ENCODE results near the gene CLPSL2. TPM values are rescaled to one million over a fixed set of nuclear protein-coding genes. Genes with fewer than 3 reads are reported as not detected.

CLPSL2 gene
- total RNA-seq, 1 donor from 2014 or later, result not detected

DNA sequence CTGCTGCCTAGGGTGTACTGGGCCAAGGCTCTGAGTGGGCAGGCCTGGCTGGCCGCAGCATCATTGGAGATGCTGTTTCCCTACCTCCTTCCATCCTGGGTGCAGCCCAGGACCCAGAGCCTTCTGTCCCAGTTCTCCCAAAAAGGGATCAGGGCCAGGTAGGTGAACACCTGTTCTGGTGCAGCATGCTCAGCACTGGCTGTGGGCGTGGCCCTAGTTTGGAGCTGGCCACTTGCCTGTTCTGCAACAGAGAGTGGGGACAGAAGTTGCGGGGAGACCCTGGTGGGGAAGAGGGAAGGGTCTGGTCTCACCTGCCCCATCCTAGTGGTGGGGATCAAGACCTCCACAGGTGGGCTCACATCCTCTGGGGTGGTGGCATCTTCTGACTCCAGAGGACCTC lies 40.9 kb upstream of the CLPSL2 start:
- Mint-ChIP-seq H3K4me3 (ENCODE audit: unreplicated experiment) (no peak overlapping the region), H3K27ac (ENCODE audit: unreplicated experiment) (no peak overlapping the region), H3K27me3 (ENCODE audit: unreplicated experiment) (peaks cover 2% of the 10 kb centered on the region), H3K4me1 (ENCODE audit: low read depth, unreplicated experiment) (peaks cover 25% of the 10 kb centered on the region), H3K36me3 (ENCODE audit: unreplicated experiment) (no peaks in the 10 kb centered on the region), H3K9me3 (ENCODE audit: unreplicated experiment) (peaks cover 6% of the 10 kb centered on the region)
- no peak for DNase-seq
- TF ChIP-seq, protein P1, sequence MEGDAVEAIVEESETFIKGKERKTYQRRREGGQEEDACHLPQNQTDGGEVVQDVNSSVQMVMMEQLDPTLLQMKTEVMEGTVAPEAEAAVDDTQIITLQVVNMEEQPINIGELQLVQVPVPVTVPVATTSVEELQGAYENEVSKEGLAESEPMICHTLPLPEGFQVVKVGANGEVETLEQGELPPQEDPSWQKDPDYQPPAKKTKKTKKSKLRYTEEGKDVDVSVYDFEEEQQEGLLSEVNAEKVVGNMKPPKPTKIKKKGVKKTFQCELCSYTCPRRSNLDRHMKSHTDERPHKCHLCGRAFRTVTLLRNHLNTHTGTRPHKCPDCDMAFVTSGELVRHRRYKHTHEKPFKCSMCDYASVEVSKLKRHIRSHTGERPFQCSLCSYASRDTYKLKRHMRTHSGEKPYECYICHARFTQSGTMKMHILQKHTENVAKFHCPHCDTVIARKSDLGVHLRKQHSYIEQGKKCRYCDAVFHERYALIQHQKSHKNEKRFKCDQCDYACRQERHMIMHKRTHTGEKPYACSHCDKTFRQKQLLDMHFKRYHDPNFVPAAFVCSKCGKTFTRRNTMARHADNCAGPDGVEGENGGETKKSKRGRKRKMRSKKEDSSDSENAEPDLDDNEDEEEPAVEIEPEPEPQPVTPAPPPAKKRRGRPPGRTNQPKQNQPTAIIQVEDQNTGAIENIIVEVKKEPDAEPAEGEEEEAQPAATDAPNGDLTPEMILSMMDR (IDR thresholded peaks at IDR 0.05; ENCODE audit: partially characterized antibody, unreplicated experiment), result no peak

DNA sequence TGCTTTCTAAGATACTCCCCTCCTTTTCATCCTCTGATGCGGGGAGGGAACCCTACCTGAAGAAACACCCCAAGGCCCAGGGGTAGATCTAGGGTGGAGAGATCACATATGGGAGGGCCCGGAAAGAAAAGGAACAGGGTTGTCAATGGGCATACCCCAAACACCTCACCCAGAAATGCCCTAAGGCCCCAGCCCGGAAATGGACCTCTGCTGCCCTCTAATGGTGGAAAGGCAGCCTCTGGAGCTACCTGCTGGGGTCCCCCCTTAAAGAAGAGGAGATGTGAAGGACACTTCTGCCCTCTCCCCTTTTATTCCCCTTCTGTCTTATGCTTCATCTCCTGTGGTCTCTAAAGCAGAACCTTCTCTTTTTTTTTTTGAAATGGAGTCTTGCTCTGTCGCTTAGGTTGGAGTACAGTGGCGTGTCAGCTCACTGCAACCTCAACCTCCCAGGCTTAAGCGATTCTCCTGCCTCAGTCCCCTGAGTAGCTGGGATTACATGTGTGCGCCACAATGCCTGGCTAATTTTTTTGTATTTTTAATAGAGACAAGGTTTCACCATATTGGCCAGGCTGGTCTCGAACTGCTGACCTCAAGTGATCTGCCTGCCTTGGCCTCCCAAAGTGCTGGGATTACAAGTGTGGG lies 40.0 kb upstream of the CLPSL2 start:
- peaks cover 23% of the 10 kb centered on the region for H3K4me1 Mint-ChIP-seq (ENCODE audit: low read depth, unreplicated experiment)
- TF ChIP-seq, protein P1 (IDR thresholded peaks at IDR 0.05; ENCODE audit: partially characterized antibody, unreplicated experiment), result peak; percentile 81
- no peaks in the 10 kb centered on the region for H3K36me3 Mint-ChIP-seq (ENCODE audit: unreplicated experiment)

DNA sequence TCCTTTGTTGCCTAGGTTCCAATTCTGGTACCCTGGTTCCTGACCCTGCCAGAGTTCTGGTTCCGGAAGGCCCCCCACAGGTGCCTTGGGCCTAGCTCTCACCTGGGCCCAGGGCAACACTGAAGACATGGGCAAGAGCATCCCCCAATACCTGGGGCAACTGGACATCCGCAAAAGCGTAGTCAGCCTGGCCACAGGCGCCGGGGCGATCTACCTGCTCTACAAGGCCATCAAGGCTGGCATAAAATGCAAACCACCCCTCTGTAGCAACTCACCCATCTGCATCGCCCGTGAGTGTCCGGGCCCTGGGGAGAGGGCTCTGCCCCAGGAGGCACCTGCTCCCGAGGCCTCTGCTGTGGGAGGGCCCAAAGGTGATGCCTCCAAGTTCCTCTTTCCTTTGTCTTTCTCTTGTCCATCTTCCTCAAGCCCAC lies 39.4 kb upstream of the CLPSL2 start, which contains the start of gene ARMC12:
Gene ARMC12, plus strand, starts transcription at position 51 of the 431 bp plus-strand sequence. Its CDS starts 77 bp downstream, at position 128.
- Mint-ChIP-seq H3K9me3 (ENCODE audit: unreplicated experiment) (peaks cover 3% of the 10 kb centered on the region), H3K4me3 (ENCODE audit: unreplicated experiment) (peak within 1 kb of the TSS; percentile 17), H3K27me3 (ENCODE audit: unreplicated experiment) (peaks cover 2% of the 10 kb centered on the region), H3K4me1 (ENCODE audit: low read depth, unreplicated experiment) (peaks cover 23% of the 10 kb centered on the region), H3K27ac (ENCODE audit: unreplicated experiment) (peak within 1 kb of the TSS; percentile 73), H3K36me3 (ENCODE audit: unreplicated experiment) (no peaks in the 10 kb centered on the region)
- TF ChIP-seq, protein P1 (IDR thresholded peaks at IDR 0.05; ENCODE audit: partially characterized antibody, unreplicated experiment), result no peak
- no peak for DNase-seq

More for the DNA sequence above, 40.0 kb upstream of the CLPSL2 start:
- H3K9me3 Mint-ChIP-seq (ENCODE audit: unreplicated experiment), result peaks cover 3% of the 10 kb centered on the region
- peaks cover 2% of the 10 kb centered on the region for H3K27me3 Mint-ChIP-seq (ENCODE audit: unreplicated experiment)
- peak; percentile 86 for DNase-seq
- H3K4me3 Mint-ChIP-seq (ENCODE audit: unreplicated experiment), result no peak overlapping the region
- H3K27ac Mint-ChIP-seq (ENCODE audit: unreplicated experiment), result no peak overlapping the region

DNA sequence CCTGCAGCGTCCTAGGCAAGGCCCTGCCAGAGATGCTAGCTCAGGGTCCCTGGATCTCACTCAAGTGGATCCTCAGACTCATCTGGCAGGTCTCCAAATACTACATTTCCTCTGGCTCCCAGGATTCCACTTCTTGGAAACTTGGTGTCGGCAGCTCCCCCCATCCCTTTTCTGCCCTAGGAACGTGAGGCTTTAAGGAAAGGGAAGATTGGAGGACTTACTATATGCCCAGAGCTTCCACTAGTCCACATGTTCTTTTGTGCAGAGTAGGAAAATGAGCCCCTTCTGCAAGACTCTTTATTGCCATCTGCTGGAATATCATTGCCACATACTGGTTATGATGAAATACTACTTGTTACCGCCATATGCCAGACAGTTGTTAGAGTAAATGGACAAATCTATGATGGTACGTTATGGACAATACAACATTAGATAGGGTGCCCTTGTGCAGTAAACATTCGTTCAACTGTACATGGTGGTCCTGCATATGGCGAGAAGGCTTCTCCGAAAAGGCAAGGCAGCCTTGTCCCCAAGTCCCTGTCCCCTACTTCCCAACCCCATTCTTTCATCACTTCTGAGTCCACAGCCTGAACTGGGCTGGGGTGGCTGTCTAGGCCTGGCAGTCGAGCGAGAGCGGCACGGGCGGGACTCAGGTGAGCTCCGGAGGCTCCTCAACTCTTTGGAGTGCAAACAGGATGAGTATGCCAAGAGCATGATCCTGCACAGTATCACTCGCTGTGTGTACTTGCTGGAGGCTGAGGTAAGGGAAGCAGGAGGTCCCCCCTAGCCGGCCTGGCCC lies 38.8 kb upstream of the CLPSL2 start:
- Mint-ChIP-seq H3K27ac (ENCODE audit: unreplicated experiment) (peak overlapping the region; percentile 73), H3K4me1 (ENCODE audit: low read depth, unreplicated experiment) (peaks cover 18% of the 10 kb centered on the region), H3K9me3 (ENCODE audit: unreplicated experiment) (peaks cover 1% of the 10 kb centered on the region), H3K27me3 (ENCODE audit: unreplicated experiment) (peaks cover 2% of the 10 kb centered on the region), H3K36me3 (ENCODE audit: unreplicated experiment) (no peaks in the 10 kb centered on the region), H3K4me3 (ENCODE audit: unreplicated experiment) (peak overlapping the region; percentile 17)
- TF ChIP-seq, protein P1 (IDR thresholded peaks at IDR 0.05; ENCODE audit: partially characterized antibody, unreplicated experiment), result peak; percentile 65
- DNase-seq, result no peak

All from glutamatergic neuron (in vitro differentiated cells).